HepG2 (cell line): Measurements from ENCODE around the gene EIF2AK2. TPM values are rescaled to one million over a fixed set of nuclear protein-coding genes. Genes with fewer than 3 reads are reported as not detected.
A peak's percentile ranks its signal among the peaks of the same experiment; 100 is the strongest.

Experiments used
- ATAC-seq: fragments of 200-7000 bp; cut with Tn5 transposase; 3 replicates; pipeline ENCODE4 v1.9.1; 2020; ENCODE audit warnings: mild to moderate bottlenecking, moderate library complexity
- BruUV-seq: library from RNA; stranded (reverse); fragments of 400-500 nt; replicated peaks from 2 replicates; lab custom pipeline; 2021; lab: Mats Ljungman, UMichigan
- CTCF ChIA-PET: fragments of 300-600 bp; formaldehyde crosslinking; extraction: SDS; loops from one replicate; lab custom pipeline; 2021; ENCODE audit warnings: low total read pairs, inconsistent platforms, low intra/inter-chr PET ratio; lab: Yijun Ruan, JAX
- POLR2A ChIA-PET: fragments of 350-600 bp; sonication (Branson Sonifier 250); formaldehyde crosslinking; loops from one replicate; lab custom pipeline; 2020; ENCODE audit warnings: antibody characterized with exemption, inconsistent platforms; lab: Yijun Ruan, JAX
- DNase-seq: peaks from one replicate; pipeline ENCODE4 v3.0.0-alpha.2; 2015; ENCODE audit warnings: low spot score
- FAIRE-seq: peaks from 3 replicates; lab custom pipeline; 2011; peaks lifted over from hg19 to GRCh38; lab: Jason Lieb, UNC
- H2AFZ ChIP-seq: one replicate; pipeline ENCODE4 v1.6.1; 2011; ENCODE audit warnings: low read length, inconsistent platforms
- H3K27ac ChIP-seq: fragments of 300-600 bp; 3 replicates; pipeline ENCODE4 v1.8.0; 2011; ENCODE audit warnings: mixed run types, mild to moderate bottlenecking, mixed read lengths, low read length, inconsistent platforms; ENCODE audit not compliant: insufficient read depth; ENCODE audit errors: extremely low read length
- H3K27me3 ChIP-seq, 2 experiments: fragments of 200-600 bp in 1 of 2; 2 replicates in 1 of 2; 3 replicates in 1 of 2; pipeline versions ENCODE4 v1.6.0 to v1.8.0; 2011; ENCODE audit warnings: low read length in 2 of 2, mild to moderate bottlenecking in 2 of 2, moderate library complexity in 2 of 2, inconsistent platforms in 1 of 2; ENCODE audit not compliant: insufficient read depth in 2 of 2, control insufficient read depth in 1 of 2
- H3K36me3 ChIP-seq, 2 experiments: fragments of 200-600 bp in 1 of 2; replicated peaks in 1 of 2; 2 replicates in 1 of 2; 3 replicates in 1 of 2; pipeline versions ENCODE4 v1.5.1 to v1.8.0; 2011; ENCODE audit warnings: low read length in 2 of 2, inconsistent platforms in 1 of 2; ENCODE audit not compliant: insufficient read depth in 2 of 2, control insufficient read depth in 1 of 2
- H3K4me1 ChIP-seq: 2 replicates; pipeline ENCODE4 v1.5.1; 2012; ENCODE audit warnings: low read length, inconsistent platforms; ENCODE audit not compliant: insufficient read depth
- H3K4me2 ChIP-seq: 2 replicates; pipeline ENCODE4 v1.6.0; 2011; ENCODE audit warnings: low read depth, low read length, inconsistent platforms
- H3K4me3 ChIP-seq, 3 experiments: fragments of 200-600 bp in 1 of 3; sonication (generic), shearing (Covaris generic) in 1 of 3; replicated peaks in 1 of 3; 2 replicates each; pipeline ENCODE4 v1.5.1; 2011 to 2016; ENCODE audit warnings: low read length in 3 of 3, inconsistent platforms in 2 of 3, low read depth in 2 of 3, mild to moderate bottlenecking in 2 of 3, control low read depth in 1 of 3, mixed read lengths in 1 of 3; ENCODE audit not compliant: insufficient read depth in 1 of 3
- H3K79me2 ChIP-seq: one replicate; pipeline ENCODE4 v1.6.1; 2011; ENCODE audit warnings: low read length, inconsistent platforms; ENCODE audit not compliant: insufficient read depth
- H3K9ac ChIP-seq: 2 replicates; pipeline ENCODE4 v1.6.0; 2011; ENCODE audit warnings: mild to moderate bottlenecking, low read depth, low read length, inconsistent platforms; ENCODE audit not compliant: insufficient read depth
- H3K9me3 ChIP-seq: 2 replicates; pipeline ENCODE4 v1.5.1; 2012; ENCODE audit warnings: mild to moderate bottlenecking, low read length
- H4K20me1 ChIP-seq: 2 replicates; pipeline ENCODE4 v1.6.0; 2011; ENCODE audit warnings: inconsistent platforms, mild to moderate bottlenecking, low read length, moderate library complexity; ENCODE audit not compliant: insufficient read depth
- ATF1 ChIP-seq: IDR thresholded peaks from 2 replicates; pipeline ENCODE4 v1.6.1; 2016; ENCODE audit warnings: mild to moderate bottlenecking, control low read depth
- CEBPB ChIP-seq: IDR thresholded peaks from 2 replicates; pipeline ENCODE4 v1.6.1; 2011; ENCODE audit warnings: low read depth, low read length, improper control_type of control experiment, borderline replicate concordance
- KMT2B ChIP-seq: IDR thresholded peaks from 2 replicates; pipeline ENCODE4 v1.6.1; 2016; ENCODE audit warnings: missing genetic modification reagents, missing compliant biosample characterization
- MEIS1 ChIP-seq: sonication (generic); formaldehyde crosslinking; IDR thresholded peaks from 2 replicates; pipeline ENCODE4 v1.9.0; 2021; ENCODE audit warnings: mild to moderate bottlenecking, missing genetic modification reagents, moderate library complexity, borderline replicate concordance
- POGK ChIP-seq: sonication (generic); formaldehyde crosslinking; conservative IDR thresholded peaks from 2 replicates; pipeline ENCODE4 v1.8.0; 2022; ENCODE audit warnings: mild to moderate bottlenecking, moderate library complexity, missing genetic modification reagents
- RELA ChIP-seq: sonication (generic); formaldehyde crosslinking; IDR thresholded peaks from 2 replicates; pipeline ENCODE4 v1.4.0; 2020; ENCODE audit warnings: missing genetic modification reagents
- SSRP1 ChIP-seq: IDR thresholded peaks from 2 replicates; pipeline ENCODE4 v1.6.1; 2016; ENCODE audit warnings: control low read depth
- TCF7L2 ChIP-seq: IDR thresholded peaks from 2 replicates; pipeline ENCODE4 v1.6.1; 2011; ENCODE audit warnings: mild to moderate bottlenecking, low read depth, low read length, moderate library complexity
- XRCC5 ChIP-seq: fragments of 200-400 bp; formaldehyde crosslinking; optimal IDR thresholded peaks from 2 replicates; pipeline ENCODE3; 2017; ENCODE audit warnings: mild to moderate bottlenecking, low read length
- ZFYVE20 ChIP-seq: sonication (generic); formaldehyde crosslinking; IDR thresholded peaks from 2 replicates; pipeline ENCODE4 v1.8.0; 2023; ENCODE audit warnings: low read depth, mild to moderate bottlenecking, moderate library complexity, missing genetic modification reagents, borderline replicate concordance
- ZNF329 ChIP-seq: sonication (generic); formaldehyde crosslinking; IDR thresholded peaks from 2 replicates; pipeline ENCODE4 v1.9.0; 2021; ENCODE audit warnings: low read depth, mild to moderate bottlenecking, missing genetic modification reagents
- ZNF552 ChIP-seq: sonication (generic); formaldehyde crosslinking; IDR thresholded peaks from 2 replicates; pipeline ENCODE4 v1.9.0; 2022; ENCODE audit warnings: missing genetic modification reagents, mild to moderate bottlenecking, borderline replicate concordance
- ZNF558 ChIP-seq: sonication (generic); formaldehyde crosslinking; IDR thresholded peaks from 2 replicates; pipeline ENCODE4 v1.9.0; 2022; ENCODE audit warnings: mild to moderate bottlenecking, missing genetic modification reagents, borderline replicate concordance
- ZNF746 ChIP-seq: sonication (generic); formaldehyde crosslinking; IDR thresholded peaks from 2 replicates; pipeline ENCODE4 v1.8.0; 2022; ENCODE audit warnings: mild to moderate bottlenecking, missing genetic modification reagents
- ZNF770 ChIP-seq: sonication (generic); formaldehyde crosslinking; IDR thresholded peaks from 2 replicates; pipeline ENCODE4 v1.5.0; 2020; ENCODE audit warnings: mild to moderate bottlenecking, missing genetic modification reagents
- WGBS: methylation state at CpG from one replicate; pipeline ENCODE4 v1.1.6; 2017; ENCODE audit warnings: low lambda C conversion rate; 5-methylcytosine and 5-hydroxymethylcytosine counted together
- in situ Hi-C: cut with HindIII; loops from 2 replicates; pipeline ENCODE4 v1.10.0; 2017; ENCODE audit warnings: low pct_unique_long_range_greater_than_20kb; ENCODE audit not compliant: extremely low pct_ligation_motif_present
- intact Hi-C: fragments of 100-400 bp; cut with micrococcal nuclease; formaldehyde crosslinking; loops from one replicate; pipeline ENCODE4 v1.10.0; 2022; ENCODE audit not compliant: unreplicated experiment
- polyA plus RNA-seq, 8 experiments: library from polyadenylated mRNA; depleted of rRNA in 3 of 8; stranded (reverse) in 7 of 8; unstranded in 1 of 8; fragments of >200 nt; fragmentation: Illumina TruSeq in 4 of 8; extraction: Trizol in 4 of 8; gene quantifications; 2 replicates each; pipeline versions ENCODE4 v1.2.1 to v1.2.3, GENCODE V29; 2011 to 2016; ENCODE audit warnings: low read depth in 4 of 8, missing spikeins in 1 of 8, mixed read lengths in 1 of 8; ENCODE audit not compliant: insufficient read depth in 1 of 8
- total RNA-seq, 5 experiments: library from RNA; depleted of rRNA; stranded (reverse); fragments of >200 nt; fragmentation: Illumina TruSeq; extraction: Trizol; gene quantifications; 2 replicates each; pipeline ENCODE4 v1.2.3, GENCODE V29; 2016; ENCODE audit warnings: low read depth in 1 of 5
- TF ChIP-seq, protein P1 (sequence below), 2 experiments: fragments of 450-650 bp in 1 of 2; sonication (generic) in 1 of 2; formaldehyde crosslinking; IDR thresholded peaks; 2 replicates each; pipeline versions ENCODE4 v1.5.0 to v1.8.0; 2020 to 2022; ENCODE audit warnings: mild to moderate bottlenecking in 1 of 2, missing genetic modification reagents in 1 of 2

EIF2AK2 gene
- total and polyA plus RNA-seq, 2 of the 13 experiments (the other 11 are each of a cell fraction or from before 2014, with no cell fraction given), result 10.2 to 26.1 TPM

- no peak for TF ChIP-seq ZNF552 (CRISPR knock-in tag)
- TF ChIP-seq RELA, result no peak
- TF ChIP-seq MEIS1 (CRISPR knock-in tag), result no peak
- no peak for TF ChIP-seq ZFYVE20
- no peak for TF ChIP-seq ZNF770 (CRISPR knock-in tag)
- no peak for TF ChIP-seq CEBPB
- no peak for TF ChIP-seq XRCC5
- no peak for TF ChIP-seq SSRP1 (CRISPR knock-in tag)
- no peak for TF ChIP-seq KMT2B (CRISPR knock-in tag)
- TF ChIP-seq ZNF558 (CRISPR knock-in tag), result no peak
- no peak for TF ChIP-seq TCF7L2
These were observed 34.5 kb upstream of the EIF2AK2 start (continued) for GRCh38 chr2:37191253-37191652.

- H3K4me3 ChIP-seq, result no peak overlapping the region
- H2AFZ ChIP-seq, result peak overlapping the region; percentile 56
- FAIRE-seq, result no peak
- no peaks in the 10 kb centered on the region for H3K36me3 ChIP-seq
- no peaks in the 10 kb centered on the region for H3K9me3 ChIP-seq
- peaks cover 3 to 23% of the 10 kb centered on the region in 2 experiments; a peak in 3 of 5 replicates for H3K27me3 ChIP-seq
- H3K9ac ChIP-seq, result no peak overlapping the region
- ChIA-PET POLR2A (interaction anchor here (0.6 to 2.9 kb wide), 3 partner anchors 11 to 41 kb away, joined by 3 to 9 read pairs (median 3); partner anchors contain the start of genes CEBPZ and NDUFAF7), CTCF (no interaction called here)
- ATAC-seq, result no peak
- H3K4me2 ChIP-seq, result peak overlapping the region; percentile 62
- intact Hi-C loops (loop anchor here (1.0 kb wide), 1 partner anchor 22 kb away; no protein-coding TSS in a partner anchor), in situ Hi-C loops (no loop called here)
- no peak for DNase-seq
- no peaks in the 10 kb centered on the region for H3K79me2 ChIP-seq
- TF ChIP-seq, protein P1, sequence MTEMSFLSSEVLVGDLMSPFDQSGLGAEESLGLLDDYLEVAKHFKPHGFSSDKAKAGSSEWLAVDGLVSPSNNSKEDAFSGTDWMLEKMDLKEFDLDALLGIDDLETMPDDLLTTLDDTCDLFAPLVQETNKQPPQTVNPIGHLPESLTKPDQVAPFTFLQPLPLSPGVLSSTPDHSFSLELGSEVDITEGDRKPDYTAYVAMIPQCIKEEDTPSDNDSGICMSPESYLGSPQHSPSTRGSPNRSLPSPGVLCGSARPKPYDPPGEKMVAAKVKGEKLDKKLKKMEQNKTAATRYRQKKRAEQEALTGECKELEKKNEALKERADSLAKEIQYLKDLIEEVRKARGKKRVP (CRISPR knock-in tag; IDR thresholded peaks at IDR 0.05), result peak in 1 of 2 experiments; percentile 95; a peak in 2 of 4 replicates
- TF ChIP-seq POGK (CRISPR knock-in tag) (no peak), ZNF746 (CRISPR knock-in tag) (no peak), ATF1 (CRISPR knock-in tag) (0 out of 2 replicates have a peak, but pooled peaks have one; percentile 17), ZNF329 (CRISPR knock-in tag) (no peak)
- H3K4me1 ChIP-seq, result peaks cover 22% of the 10 kb centered on the region
- WGBS, result 61% methylated on average over 4 of the region's 4 CpGs
- no TSS peak for BruUV-seq
- H3K27ac ChIP-seq, result no peak overlapping the region
- no peaks in the 10 kb centered on the region for H4K20me1 ChIP-seq
These were observed 33.5 kb upstream of the EIF2AK2 start for GRCh38 chr2:37190290-37190689.
